Neural crest cell (in vitro differentiated cells): ENCODE results near the gene ZNF385A. TPM values are rescaled to one million over a fixed set of nuclear protein-coding genes. Genes with fewer than 3 reads are reported as not detected.

Experiments used
- DNase-seq: peaks from one replicate; pipeline ENCODE4 v3.0.0; 2021; ENCODE audit warnings: low read depth, mixed read lengths, low spot score
- H3K27ac Mint-ChIP-seq: one replicate; pipeline ENCODE4 v1.8.0; 2021; ENCODE audit warnings: mild to moderate bottlenecking, mixed read lengths; ENCODE audit not compliant: unreplicated experiment
- H3K27me3 Mint-ChIP-seq: 2 replicates; pipeline ENCODE4 v1.8.0; 2021; ENCODE audit warnings: low read depth, mild to moderate bottlenecking, mixed read lengths
- H3K36me3 Mint-ChIP-seq: 2 replicates; pipeline ENCODE4 v1.8.0; 2021; ENCODE audit warnings: low read depth, mild to moderate bottlenecking, mixed read lengths
- H3K4me1 Mint-ChIP-seq: 2 replicates; pipeline ENCODE4 v1.8.0; 2021; ENCODE audit warnings: mixed read lengths
- H3K4me3 Mint-ChIP-seq: one replicate; pipeline ENCODE4 v1.8.0; 2021; ENCODE audit warnings: mild to moderate bottlenecking, mixed read lengths
- H3K9me3 Mint-ChIP-seq: 2 replicates; pipeline ENCODE4 v1.8.0; 2021; ENCODE audit warnings: mixed read lengths
- CTCF ChIP-seq: fragments of 200-600 bp; sonication (generic); conservative IDR thresholded peaks from 2 replicates; pipeline ENCODE4 v1.5.0; 2021; ENCODE audit warnings: antibody characterized with exemption, mild to moderate bottlenecking
- total RNA-seq: library from RNA; stranded (reverse); gene quantifications from 2 replicates; pipeline ENCODE4 v1.2.1, GENCODE V29; 2021

Gene ZNF385A
- total RNA-seq, 1 donor from 2014 or later, result 20.3 TPM

GRCh38 chr12:54418441-54419087, 34.0 kb upstream of the ZNF385A start:
- no peak for DNase-seq
- peak overlapping the region; percentile 92 for H3K4me3 Mint-ChIP-seq
- no peaks in the 10 kb centered on the region for H3K36me3 Mint-ChIP-seq
- no peak for TF ChIP-seq CTCF
- peaks cover 31% of the 10 kb centered on the region for H3K4me1 Mint-ChIP-seq
- peaks cover 30% of the 10 kb centered on the region for H3K27me3 Mint-ChIP-seq
- no peaks in the 10 kb centered on the region for H3K9me3 Mint-ChIP-seq
- H3K27ac Mint-ChIP-seq, result peak overlapping the region; percentile 75

GRCh38 chr12:54417712-54418440, 33.3 kb upstream of the ZNF385A start:
- Mint-ChIP-seq H3K9me3 (no peaks in the 10 kb centered on the region), H3K27ac (peak overlapping the region; percentile 75), H3K36me3 (no peaks in the 10 kb centered on the region), H3K4me1 (peaks cover 31% of the 10 kb centered on the region), H3K27me3 (peaks cover 23% of the 10 kb centered on the region), H3K4me3 (peak overlapping the region; percentile 92)
- TF ChIP-seq CTCF, result no peak
- DNase-seq, result peak; percentile 16

- Mint-ChIP-seq H3K36me3 (no peaks in the 10 kb centered on the region), H3K27me3 (peaks cover 14% of the 10 kb centered on the region), H3K9me3 (no peaks in the 10 kb centered on the region), H3K27ac (peak overlapping the region; percentile 63), H3K4me3 (peak overlapping the region; percentile 92), H3K4me1 (peaks cover 31% of the 10 kb centered on the region)
- DNase-seq, result no peak
- TF ChIP-seq CTCF, result no peak
Measured at GRCh38 chr12:54416687-54417603, 32.4 kb upstream of the ZNF385A start.

- H3K9me3 Mint-ChIP-seq, result no peaks in the 10 kb centered on the region
- TF ChIP-seq CTCF, result no peak
- no peak for DNase-seq
- peak overlapping the region; percentile 59 for H3K4me3 Mint-ChIP-seq
- peaks cover 3% of the 10 kb centered on the region for H3K27me3 Mint-ChIP-seq
- no peak overlapping the region for H3K27ac Mint-ChIP-seq
- H3K4me1 Mint-ChIP-seq, result peaks cover 26% of the 10 kb centered on the region
- no peaks in the 10 kb centered on the region for H3K36me3 Mint-ChIP-seq
Measured at GRCh38 chr12:54415221-54415929, 30.8 kb upstream of the ZNF385A start.
